ENCODE results near the gene SLC16A10.
"Not testable (repeated sequence)": the region's sequence is repeated elsewhere in the genome, so short reads cannot be mapped to it uniquely, and the experiment has no call there.

SLC16A10 gene

DNA sequence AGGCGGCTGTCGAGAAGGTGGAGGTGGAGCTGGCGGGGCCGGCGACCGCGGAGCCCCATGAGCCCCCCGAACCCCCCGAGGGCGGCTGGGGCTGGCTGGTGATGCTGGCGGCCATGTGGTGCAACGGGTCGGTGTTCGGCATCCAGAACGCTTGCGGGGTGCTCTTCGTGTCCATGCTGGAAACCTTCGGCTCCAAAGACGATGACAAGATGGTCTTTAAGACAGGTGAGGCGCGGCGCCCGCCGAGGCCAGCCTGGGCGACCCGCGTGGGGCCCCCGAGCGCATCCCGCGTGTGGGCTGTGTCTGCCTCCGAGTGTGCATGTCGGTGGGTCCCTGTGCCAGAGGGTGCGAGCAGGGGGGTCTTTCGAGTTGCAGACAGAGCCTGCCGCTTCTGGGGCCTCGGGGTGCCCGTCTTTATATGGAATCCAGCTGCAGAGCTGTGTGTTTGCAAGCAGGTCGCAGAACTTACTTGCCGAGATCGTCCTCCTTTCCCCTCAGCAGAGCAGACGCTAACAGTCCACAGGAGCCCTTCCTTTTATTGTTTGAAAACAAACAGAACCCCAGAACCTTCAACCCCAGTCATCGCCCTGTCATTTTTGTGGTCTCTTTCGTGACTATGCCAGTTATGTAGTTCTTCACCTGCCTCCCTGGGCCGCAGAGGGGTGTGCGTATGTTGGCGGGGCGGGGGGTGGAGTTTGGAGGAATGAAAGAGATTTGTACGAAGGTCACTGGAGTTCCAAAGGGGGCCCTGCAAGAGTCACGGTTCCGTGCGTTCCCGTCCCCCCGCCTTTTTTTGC is 766 bp downstream of the SLC16A10 start:
- DNase-seq (ENCODE audit: low read depth), result peak; percentile 3

DNA sequence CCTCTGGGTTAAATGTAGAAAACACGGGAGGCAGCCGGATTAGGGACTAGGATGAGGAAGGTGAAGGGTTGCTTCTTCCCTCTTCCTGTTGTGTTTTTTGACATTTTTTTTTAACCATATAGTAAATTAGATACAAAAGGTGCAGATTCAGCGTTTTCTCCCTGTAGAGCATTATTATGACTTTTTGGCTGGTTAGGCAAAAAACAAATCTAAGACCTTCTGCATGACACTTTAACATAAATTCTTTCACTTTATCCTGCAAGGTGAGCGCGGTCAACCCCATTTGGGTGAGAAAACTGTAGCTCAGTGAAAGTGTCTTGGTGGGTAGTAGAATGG is 1.3 kb downstream of the SLC16A10 start:
- DNase-seq (ENCODE audit: low read depth), result no peak

DNA sequence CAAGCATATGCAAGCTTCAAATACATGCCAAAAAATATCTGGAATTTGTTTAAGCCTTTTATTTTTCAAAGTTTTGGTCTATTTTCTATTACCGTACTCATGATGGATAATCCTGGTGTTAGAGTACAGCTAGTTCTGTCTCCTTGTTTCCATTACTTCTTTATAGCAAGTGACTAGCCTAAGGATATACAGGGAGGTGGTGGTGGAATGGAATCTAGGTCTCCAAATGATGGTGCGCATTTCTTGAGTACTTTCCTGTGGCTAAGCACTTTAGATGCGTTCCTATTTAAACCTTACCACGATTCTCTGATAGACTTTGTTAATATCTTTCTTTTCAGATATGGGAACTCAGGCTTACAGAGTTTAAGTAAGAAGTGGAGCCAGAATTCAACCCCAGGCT is 3.5 kb downstream of the SLC16A10 start:
- DNase-seq (ENCODE audit: low read depth), result no peak

DNA sequence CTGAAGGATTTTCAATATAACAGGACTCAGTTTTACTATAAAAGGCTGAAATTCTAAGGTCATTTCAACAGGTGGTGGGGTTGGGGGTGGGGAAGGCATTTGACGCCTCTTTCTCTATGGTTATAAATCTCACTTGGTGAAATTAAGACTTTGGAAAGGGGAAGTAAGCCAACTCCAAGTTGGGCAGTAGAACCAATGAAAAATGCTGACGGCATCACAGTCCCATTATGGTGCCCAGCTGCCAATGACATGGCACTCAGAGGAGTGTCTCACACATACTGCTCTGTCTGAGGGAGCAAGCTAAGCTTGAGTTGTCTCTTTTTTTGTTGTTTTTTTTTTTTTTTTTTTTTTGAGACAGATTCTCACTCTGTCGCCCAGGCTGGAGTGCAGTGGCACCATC is 4.7 kb downstream of the SLC16A10 start:
- no peak for DNase-seq (ENCODE audit: low read depth)

DNA sequence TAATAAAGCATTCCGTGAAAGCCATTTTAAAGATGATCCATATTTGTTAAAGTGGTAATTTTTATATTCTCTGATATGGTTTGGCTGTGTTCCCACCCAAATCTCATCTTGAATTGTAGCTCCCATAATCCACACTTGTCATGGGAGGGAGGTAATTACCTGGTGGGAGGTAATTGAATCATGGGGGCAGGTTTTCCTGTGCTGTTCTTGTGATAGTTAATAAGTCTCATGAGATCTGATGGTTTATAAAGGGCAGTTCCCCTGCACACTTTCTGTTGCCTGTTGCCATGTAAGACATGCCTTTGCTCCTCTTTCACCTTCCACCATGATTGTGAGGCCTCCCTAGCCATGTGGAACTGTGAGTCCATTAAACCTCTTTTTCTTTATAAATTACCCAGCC is 8.2 kb downstream of the SLC16A10 start:
- DNase-seq (ENCODE audit: low read depth), result not testable (repeated sequence)

DNA sequence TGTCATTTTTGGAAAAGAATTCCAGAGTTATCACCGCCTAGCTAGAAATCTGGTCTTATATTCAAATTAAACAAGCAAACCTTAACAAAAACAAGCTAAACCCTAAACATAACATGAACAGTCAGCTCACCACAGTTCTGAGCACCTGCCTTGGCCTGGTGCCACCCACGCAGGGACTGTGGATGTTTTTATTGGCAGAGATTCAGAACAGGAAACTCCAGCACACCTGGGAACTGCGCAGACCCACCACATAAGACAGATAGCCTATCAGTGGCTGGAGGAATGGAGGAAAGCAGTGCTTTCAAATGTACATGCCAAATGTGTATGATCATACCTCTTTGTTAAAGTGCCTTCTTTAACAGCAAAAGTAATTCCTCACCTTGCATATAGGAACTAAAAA is 8.9 kb downstream of the SLC16A10 start:
- DNase-seq (ENCODE audit: low read depth), result no peak

DNA sequence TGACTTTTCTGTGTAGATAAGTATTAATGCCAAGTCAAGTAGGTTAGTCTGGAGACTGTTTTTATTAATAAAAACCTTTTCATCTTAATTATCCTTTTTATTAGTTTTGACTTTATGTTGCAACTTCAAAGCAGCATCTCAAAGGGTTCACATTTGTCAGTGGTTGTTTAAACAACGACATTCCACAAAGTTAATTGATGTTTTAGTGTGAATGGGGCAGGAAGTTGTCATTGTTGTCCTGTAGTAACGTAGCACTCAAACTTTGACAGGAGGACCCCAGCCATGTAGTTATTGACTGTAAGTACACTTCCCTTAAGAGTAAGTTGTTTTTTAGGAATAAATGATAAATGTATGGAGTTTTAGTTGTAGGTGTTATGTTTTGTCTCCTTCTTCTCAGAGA is 11.3 kb downstream of the SLC16A10 start:
- DNase-seq (ENCODE audit: low read depth), result no peak

DNA sequence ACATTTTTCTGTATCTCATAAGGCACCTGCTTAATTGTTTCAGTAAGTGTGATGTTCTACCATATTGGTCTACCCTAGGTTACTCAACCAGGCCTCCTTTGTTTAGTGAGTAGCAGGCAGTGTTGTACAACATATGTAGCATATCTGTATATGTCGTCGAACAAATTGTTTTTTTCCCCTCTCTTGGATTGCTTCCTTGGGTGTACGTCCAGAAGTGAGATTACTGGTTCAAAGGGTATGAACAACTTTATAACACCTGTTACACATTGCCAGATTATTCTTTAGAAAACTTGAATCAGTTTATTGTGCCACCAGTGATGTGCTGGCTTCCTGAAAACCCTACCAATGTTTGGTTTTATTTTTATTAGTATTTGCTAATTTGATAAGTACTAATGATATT is 14.7 kb downstream of the SLC16A10 start:
- no peak for DNase-seq (ENCODE audit: low read depth)

DNA sequence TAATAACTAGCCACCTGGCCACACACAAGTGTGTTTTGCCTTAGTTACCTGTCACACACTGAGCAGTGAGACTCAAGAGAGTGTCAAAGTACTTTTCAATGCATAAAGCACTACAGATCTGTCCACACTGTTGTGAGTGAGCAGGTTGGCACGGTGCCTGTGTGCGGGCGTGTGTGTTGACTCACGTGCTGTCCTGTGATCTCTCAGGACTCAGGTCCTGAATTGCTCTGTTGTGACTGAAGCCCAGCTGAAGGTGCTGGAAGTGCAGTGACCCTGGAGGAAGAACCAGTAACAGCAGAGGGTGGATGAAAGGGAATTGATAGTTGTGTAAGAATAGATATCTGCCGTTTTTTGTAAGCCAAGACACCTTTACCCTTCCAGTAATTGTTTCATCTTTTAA is 18.3 kb downstream of the SLC16A10 start:
- DNase-seq (ENCODE audit: low read depth), result peak; percentile 11

DNA sequence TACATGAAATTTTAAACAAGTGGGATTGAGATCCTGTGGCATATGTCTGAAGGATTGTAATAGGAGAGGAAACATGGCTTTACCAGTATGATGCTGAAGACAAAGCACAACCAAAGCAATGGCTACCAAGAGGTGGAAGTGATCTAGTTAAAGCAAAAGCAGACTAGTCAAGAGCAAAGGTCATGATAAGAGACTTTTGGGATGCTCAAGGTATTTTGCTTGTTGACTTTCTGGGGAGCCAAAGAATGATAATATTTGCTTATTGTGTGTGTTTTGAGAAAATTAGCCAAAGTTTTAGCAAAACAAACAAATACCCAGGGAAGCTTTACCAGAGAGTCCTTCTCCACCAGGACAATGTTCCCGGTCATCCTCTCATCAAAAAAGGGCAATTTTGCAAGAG is 20.3 kb downstream of the SLC16A10 start:
- no peak for DNase-seq (ENCODE audit: low read depth)

DNA sequence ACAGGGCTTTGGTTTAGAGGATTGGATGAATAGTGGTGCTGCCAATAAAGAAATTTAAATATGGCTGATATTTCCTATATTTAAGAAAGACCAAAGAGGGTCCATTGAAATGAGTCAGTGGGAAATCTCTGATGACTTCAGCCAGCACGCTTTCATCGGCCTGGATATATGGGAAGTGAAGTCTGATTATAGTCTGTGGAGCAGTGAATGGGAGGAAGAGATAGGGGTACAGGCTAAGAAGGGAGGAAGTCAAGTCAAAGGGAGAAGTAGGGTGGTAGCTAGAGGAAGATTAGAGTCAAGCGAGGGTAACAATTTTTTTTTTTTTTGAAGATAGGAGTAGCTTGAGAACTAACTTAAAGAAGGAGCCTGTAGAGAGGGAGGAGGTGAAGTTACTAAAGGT is 22.7 kb downstream of the SLC16A10 start:
- DNase-seq (ENCODE audit: low read depth), result no peak

DNA sequence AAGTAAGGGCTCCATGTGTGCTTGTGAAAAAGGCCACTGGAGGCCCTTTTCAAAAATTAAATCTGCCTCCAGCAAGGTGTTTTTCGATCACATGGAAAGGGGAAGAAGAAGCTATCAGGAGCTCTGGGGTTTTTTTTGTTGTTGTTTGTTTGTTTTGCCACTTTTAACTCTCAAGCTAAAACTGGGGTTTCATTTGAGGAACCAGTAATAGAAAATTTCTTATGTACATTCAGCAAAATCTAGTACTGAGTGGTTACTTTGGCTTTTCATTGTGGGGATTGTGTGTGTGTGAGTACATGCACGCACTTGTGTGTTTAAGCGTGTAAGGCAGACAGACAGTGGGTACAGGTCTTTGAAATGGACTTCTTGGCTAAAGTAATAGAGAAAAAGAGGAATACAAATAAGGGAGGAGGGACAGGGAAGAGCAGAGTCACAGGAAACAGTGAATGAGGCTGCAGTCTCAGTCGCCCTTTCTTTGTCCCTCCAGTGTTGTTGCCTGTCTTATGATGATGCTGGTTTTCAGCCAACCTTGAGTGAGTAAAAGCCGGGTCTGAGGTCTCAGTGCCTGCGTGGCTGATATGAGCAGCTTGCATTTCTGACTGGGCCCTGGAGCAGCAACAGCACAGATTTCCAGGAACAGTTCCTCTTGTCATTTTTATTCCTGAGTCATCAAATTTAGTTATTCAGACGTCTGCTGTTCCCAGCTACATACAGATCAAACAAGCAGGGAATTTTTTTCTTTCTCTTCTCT is 26.2 kb downstream of the SLC16A10 start:
- DNase-seq (ENCODE audit: low read depth), result peak; percentile 39

DNA sequence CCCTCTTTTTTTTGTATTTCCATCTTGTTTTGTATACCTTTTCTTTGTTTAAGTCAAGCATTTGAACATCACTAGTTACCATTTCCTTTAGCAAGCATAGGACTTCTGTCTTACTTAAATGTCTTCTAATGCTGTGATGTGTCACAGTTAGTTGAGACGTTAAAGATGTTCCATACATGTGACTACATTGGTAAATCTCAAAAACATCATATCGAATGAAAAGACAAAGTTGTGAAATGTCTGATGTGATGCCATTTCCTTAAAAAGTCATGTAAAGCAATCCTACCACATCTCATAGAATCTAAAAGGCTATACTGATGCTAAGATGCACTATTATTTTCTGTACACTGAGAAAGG is 26.8 kb downstream of the SLC16A10 start:
- no peak for DNase-seq (ENCODE audit: low read depth)

DNA sequence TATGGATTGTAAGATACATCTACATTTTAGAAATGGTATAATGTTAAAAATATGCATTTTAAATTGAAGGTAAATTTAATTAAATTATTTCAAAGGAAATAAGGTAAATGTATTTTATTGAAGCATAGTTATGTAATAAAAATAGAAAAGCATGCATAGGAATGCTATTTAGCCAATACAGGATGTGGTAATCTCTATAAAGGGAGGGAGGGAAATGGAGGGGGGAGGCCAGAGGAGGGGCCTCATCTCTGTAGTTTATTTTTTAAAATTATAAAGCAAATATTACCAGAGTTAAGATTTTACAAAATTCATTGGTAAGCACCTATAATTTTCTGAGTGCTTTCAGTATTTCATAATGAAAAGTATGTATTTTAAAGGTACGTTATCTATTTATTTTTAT is 27.2 kb downstream of the SLC16A10 start:
- DNase-seq (ENCODE audit: low read depth), result peak; percentile 2

DNA sequence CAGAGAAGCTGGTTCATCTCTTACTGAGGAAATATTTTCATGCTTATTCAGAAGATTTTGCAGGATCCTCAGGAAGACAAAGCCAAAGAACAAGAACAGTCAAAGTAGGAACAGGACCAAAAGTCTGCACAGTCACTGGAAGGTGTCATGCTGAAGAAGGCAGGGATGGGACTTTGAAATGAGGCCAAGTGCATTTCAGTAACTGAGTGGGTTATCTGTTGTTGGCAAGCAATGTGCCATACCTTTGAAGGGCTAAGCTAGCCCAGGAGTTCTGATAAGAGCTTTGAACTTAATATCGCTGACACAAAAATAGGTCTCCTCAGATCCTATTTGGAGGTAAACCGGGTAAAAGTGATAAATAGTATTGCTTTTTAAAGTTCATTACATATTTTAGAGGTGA is 31.5 kb downstream of the SLC16A10 start:
- DNase-seq (ENCODE audit: low read depth), result no peak

DNA sequence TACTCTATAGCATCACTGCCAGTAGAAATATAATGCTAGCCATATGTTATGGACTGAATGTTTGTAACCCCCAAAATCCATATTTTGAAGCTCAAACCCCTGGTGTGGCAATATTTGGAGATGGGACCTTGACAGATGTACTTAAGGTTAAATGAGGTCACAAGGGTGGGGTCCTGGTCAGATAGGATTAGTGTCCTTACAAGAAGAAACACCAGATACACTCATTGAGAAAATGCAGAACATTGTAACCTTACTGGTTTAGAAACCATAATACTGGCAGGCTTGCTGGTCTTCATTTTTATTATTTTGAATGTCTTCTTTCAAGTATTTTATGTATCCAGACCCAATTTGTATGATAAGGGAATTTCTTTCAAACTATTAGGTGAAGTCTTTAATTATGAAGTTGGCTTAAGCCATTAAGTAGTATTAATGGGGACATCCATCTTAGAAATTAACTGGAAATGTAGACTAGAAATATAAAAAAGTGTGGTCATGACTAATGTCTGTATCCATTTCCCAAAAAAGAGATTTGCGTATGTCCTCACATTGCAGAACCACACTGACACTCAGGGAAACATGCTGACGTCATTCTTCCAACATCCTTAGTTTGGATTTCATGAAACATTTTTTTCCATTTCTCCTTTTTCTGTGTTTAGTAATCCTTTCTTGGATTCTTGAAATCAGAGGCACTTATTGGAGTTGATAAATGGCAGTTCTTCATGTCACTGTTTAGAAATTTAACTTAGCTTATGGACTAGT is 32.4 kb downstream of the SLC16A10 start:
- DNase-seq (ENCODE audit: low read depth), result peak; percentile 3

DNA sequence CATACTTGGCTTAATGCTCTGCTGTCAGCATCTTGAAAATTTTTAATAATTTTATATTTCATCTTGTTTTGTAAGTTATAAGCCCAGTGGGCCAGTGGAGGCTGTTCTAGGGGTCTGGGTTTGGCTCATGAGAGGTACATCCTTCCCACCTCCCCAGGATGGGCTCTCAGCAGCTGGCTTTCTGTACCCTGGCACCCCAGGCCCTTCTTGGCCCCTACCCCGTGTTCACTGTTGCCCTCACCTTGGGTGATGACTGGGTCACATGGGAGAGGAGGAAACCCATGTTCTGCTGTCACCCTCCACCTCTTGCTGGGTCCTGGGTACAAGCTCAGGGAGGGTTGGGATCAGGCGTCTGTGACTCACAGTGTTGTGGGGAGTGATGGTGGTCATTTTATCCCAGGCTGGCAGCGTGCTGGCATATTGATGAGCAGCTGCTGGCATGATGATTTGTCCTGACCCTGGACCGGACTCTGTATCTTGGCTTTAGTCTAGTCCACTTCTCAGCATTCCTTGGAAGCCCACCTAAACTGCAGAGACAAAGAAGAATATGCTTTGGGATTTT is 34.6 kb downstream of the SLC16A10 start:
- DNase-seq (ENCODE audit: low read depth), result no peak

DNA sequence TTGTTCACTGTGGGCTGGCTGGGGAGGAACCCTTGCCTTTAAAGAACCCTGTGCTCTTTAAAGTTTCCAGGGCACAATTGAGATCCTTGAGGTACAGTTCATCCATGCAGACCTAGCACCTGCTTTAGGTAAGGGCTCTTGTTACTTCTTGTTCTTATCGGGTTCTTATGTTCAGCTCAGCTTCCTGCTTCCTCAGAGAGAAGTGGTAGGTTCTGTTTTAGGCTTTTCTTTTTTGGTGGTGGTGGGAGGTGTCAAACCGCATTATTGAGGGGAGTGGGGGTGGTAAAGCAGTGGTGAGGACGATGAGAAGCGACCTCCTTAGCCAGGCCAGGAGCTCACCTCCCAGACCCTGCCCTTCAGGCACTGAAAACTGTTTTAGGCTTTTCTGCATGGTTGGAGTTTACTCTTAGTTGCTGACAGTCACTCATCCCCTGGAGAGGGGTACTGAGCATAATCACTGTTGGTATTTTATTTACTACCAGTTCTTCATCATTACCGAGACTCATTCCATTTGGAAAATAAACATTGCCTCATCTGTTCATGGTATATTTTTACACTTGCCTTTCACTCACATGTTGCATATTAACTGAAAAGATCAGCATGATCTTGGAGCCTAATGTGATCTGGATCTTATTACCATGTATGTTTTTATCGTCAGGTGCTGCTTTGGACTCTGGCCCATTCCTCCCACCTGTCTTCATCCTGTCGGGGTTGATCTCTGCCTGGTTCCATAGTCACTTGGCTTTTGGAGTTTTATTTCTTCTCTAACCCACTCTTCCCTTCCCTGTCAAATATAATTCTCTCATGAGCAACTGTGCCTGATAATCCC is 35.4 kb downstream of the SLC16A10 start:
- DNase-seq (ENCODE audit: low read depth), result no peak

DNA sequence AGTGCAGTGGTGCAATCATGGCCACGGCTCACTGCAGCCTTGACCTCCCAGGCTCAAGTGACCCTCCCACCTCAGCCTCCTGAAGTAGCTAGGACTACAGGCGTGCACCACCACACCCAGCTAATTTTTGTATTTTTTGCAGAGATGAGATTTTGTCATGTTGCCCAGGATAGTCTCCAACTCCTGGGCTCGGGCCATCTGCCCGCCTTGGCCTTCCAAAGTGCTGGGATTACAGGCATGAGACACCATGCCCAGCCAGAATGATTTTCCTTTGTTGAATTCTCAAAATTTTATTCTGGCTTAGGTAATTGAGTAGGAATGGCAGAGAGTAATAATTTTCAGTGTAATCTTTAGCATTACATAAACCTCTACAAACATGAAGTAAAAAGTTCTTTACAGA is 37.1 kb downstream of the SLC16A10 start:
- DNase-seq (ENCODE audit: low read depth), result no peak

DNA sequence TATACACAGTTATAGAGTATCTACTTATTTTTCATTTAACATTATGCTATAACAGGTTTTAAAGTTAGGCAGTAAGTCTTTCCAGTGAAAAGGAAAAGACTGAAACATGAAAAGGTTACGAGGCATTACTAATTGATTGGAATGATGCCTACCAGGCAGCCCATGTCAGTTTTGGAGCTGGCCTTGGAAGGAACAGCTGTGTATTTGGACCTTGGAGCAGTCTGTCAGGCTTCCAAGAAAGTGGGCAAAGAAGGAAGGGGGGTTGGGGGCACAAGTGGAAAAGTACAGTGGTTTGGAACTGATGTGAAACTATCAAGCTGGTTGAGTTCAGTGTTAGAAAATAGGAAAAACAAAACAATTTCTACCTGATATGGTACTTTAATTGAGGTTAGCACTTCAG is 41.7 kb downstream of the SLC16A10 start:
- no peak for DNase-seq (ENCODE audit: low read depth)

DNA sequence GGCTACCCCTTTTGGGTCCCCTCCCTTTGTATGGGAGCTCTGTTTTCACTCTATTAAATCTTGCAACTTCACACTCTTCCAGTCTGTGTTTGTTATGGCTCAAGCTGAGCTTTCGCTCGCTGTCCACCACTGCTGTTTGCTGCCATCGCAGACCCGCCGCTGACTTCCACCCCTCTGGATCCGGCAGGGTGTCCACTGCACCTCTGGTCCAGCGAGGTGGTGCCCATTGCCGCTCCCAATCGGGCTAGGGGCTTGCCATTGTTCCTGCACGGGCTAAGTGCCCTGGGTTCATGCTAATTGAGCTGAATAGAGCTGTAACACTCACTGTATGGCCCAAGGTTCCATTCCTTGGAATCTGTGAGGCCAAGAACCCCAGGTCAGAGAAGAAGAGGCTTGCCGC is 43.7 kb downstream of the SLC16A10 start:
- DNase-seq (ENCODE audit: low read depth), result not testable (repeated sequence)

DNA sequence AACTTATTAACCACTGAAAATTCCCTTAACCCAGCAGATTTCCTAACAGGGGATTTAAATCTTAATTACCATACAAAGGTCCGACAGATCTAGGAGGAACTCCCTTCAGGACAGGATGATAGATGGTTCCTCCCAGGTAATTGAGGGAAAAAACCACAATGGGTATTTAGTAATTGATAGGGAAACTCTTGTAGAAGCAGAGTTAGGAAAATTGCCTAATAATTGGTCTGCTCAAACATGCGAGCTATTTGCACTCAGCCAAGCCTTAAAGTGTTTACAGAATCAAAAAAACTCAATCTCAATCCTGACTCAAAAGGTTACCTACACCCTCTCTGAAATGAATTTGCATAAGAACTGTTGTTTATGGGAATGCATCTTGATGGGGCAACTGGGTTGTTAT is 45.4 kb downstream of the SLC16A10 start:
- DNase-seq (ENCODE audit: low read depth), result not testable (repeated sequence)
